ENCODE data around the gene TFPT. TPM values are rescaled to one million over a fixed set of nuclear protein-coding genes. Genes with fewer than 3 reads are reported as not detected.

TFPT gene
- total and polyA plus RNA-seq, 2 of the 4 experiments (the other 2 are of a cell fraction) = 7.9 to 17.1 TPM

DNA sequence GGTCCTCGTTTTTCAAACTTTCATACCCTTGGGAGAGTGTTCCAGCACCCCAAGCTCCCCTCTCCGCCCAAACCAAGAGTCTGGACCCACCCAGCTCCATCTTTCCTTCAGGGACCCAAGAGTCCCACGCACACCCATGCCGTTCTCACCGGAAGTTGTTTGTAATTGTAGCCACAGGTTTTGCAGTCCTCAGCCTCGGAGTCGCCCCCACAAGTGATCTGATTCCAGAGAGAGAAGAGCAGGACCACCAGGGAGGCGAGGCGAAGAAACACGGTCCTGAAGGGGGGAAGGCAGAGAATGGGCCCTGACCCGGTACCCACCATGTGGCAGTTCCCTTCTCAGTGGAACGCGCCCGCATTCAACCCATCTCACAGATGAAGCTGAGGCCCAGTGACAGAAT is 47.4 kb upstream of the TFPT start:
- Histone ChIP-seq H3K9ac (ENCODE audit: low read depth, low read length) (no peak overlapping the region), H3K56ac (ENCODE audit: extremely low read depth, insufficient read depth, low read length) (no peak overlapping the region), H3K4me2 (ENCODE audit: low read depth, low read length) (no peak overlapping the region), H3K4me1 (ENCODE audit: control insufficient read depth, insufficient read depth, low read length) (peaks cover 11% of the 10 kb centered on the region), H2BK5ac (ENCODE audit: low read depth, low read length, poor library complexity, severe bottlenecking) (no peak overlapping the region), H4K8ac (ENCODE audit: low read depth in 2 of 2, low read length in 2 of 2) (no peak overlapping the region), H3K9me1 (ENCODE audit: insufficient read depth, low read length) (no peaks in the 10 kb centered on the region; the same call in none of the 2 replicates), H2AK5ac (ENCODE audit: low read depth, low read length) (no peak overlapping the region), H3K9me3 (ENCODE audit: control insufficient read depth, insufficient read depth, low read length) (no peaks in the 10 kb centered on the region), H4K91ac (ENCODE audit: insufficient read depth, low read depth, low read length) (no peak overlapping the region), H4K20me1 (ENCODE audit: insufficient read depth, low read length) (no peaks in the 10 kb centered on the region), H3K4ac (ENCODE audit: low read depth, low read length) (no peak overlapping the region), H3K27ac (ENCODE audit: insufficient read depth, low read length) (no peak overlapping the region), H2BK20ac (ENCODE audit: low read depth, low read length) (no peak overlapping the region), H3K23ac (ENCODE audit: low read depth, low read length) (no peak overlapping the region), H4K5ac (ENCODE audit: low read depth, low read length) (no peak overlapping the region), H3K27me3 (ENCODE audit: control insufficient read depth, insufficient read depth, low read length) (no peaks in the 10 kb centered on the region), H3K4me3 (ENCODE audit: insufficient read depth, low read depth, low read length) (no peak overlapping the region), H2BK120ac (ENCODE audit: low read depth, low read length) (no peak overlapping the region), H3K79me1 (ENCODE audit: low read depth in 1 of 2, low read length in 2 of 2) (peaks cover 10 to 29% of the 10 kb centered on the region in 2 experiments; a peak in 3 of 4 replicates), H2BK15ac (ENCODE audit: low read depth, low read length) (no peak overlapping the region), H3K18ac (ENCODE audit: low read depth, low read length) (no peak overlapping the region), H2AK9ac (replicated peaks; ENCODE audit: low read depth, low read length, poor library complexity) (no peak overlapping the region), H2AFZ (replicated peaks; ENCODE audit: low read length, poor library complexity) (peak overlapping the region; percentile 89), H3K14ac (replicated peaks; ENCODE audit: low read depth, low read length) (no peak overlapping the region), H3K36me3 (ENCODE audit: control insufficient read depth, insufficient read depth, low read length) (peaks cover 4% of the 10 kb centered on the region; the same call in 1 of the 2 replicates)
- POLR2A ChIA-PET (ENCODE audit: unreplicated experiment) = no interaction called here
- DNase-seq (no peak), ATAC-seq (ENCODE audit: low read depth) (no peak)
- CTCF ChIA-PET = no interaction called here
- in situ Hi-C loops (cut with MboI; ENCODE audit: low sequenced_read_pairs) (no loop called here), dilution Hi-C loops (cut with HindIII; ENCODE audit: low sequenced_read_pairs, unreplicated experiment) (no loop called here), intact Hi-C loops (cut with micrococcal nuclease) (no loop called here)
- WGBS, 2 experiments (ENCODE audit: extremely low coverage in 2 of 2, insufficient read length in 1 of 2) = 55% methylated on average over 4 of the region's 14 CpGs; no CpG with 5 or more reads in 1 of the 2 experiments
- TF ChIP-seq, protein P1, sequence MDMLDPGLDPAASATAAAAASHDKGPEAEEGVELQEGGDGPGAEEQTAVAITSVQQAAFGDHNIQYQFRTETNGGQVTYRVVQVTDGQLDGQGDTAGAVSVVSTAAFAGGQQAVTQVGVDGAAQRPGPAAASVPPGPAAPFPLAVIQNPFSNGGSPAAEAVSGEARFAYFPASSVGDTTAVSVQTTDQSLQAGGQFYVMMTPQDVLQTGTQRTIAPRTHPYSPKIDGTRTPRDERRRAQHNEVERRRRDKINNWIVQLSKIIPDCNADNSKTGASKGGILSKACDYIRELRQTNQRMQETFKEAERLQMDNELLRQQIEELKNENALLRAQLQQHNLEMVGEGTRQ (IDR thresholded peaks at IDR 0.05; ENCODE audit: low read depth, low read length) = no peak
- TF ChIP-seq CEBPB (IDR thresholded peaks at IDR 0.05; ENCODE audit: low read depth, low read length) (no peak), POLR2A (IDR thresholded peaks at IDR 0.05; ENCODE audit: low read depth, low read length) (no peak), MAZ (IDR thresholded peaks at IDR 0.05; ENCODE audit: borderline replicate concordance, low read depth, low read length) (no peak), MXI1 (IDR thresholded peaks at IDR 0.05; ENCODE audit: borderline replicate concordance, low read depth, low read length) (no peak), BHLHE40 (IDR thresholded peaks at IDR 0.05; ENCODE audit: low read depth, low read length) (no peak), FOS (IDR thresholded peaks at IDR 0.05; ENCODE audit: low read depth, low read length) (no peak), RFX5 (IDR thresholded peaks at IDR 0.05; ENCODE audit: low read depth, low read length) (no peak), RCOR1 (IDR thresholded peaks at IDR 0.05; ENCODE audit: insufficient replicate concordance, low read length) (no peak), NFE2L2 (IDR thresholded peaks at IDR 0.05; ENCODE audit: low read depth, low read length) (no peak), SMC3 (IDR thresholded peaks at IDR 0.05; ENCODE audit: low read depth, low read length) (no peak), RAD21 (IDR thresholded peaks at IDR 0.05; ENCODE audit: low read length) (no peak), CHD1 (IDR thresholded peaks at IDR 0.05; ENCODE audit: low read depth, low read length) (no peak), MAFK (IDR thresholded peaks at IDR 0.05; ENCODE audit: low read depth, low read length) (no peak)
- TF ChIP-seq, protein P2, sequence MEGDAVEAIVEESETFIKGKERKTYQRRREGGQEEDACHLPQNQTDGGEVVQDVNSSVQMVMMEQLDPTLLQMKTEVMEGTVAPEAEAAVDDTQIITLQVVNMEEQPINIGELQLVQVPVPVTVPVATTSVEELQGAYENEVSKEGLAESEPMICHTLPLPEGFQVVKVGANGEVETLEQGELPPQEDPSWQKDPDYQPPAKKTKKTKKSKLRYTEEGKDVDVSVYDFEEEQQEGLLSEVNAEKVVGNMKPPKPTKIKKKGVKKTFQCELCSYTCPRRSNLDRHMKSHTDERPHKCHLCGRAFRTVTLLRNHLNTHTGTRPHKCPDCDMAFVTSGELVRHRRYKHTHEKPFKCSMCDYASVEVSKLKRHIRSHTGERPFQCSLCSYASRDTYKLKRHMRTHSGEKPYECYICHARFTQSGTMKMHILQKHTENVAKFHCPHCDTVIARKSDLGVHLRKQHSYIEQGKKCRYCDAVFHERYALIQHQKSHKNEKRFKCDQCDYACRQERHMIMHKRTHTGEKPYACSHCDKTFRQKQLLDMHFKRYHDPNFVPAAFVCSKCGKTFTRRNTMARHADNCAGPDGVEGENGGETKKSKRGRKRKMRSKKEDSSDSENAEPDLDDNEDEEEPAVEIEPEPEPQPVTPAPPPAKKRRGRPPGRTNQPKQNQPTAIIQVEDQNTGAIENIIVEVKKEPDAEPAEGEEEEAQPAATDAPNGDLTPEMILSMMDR (conservative IDR thresholded peaks at IDR 0.05; ENCODE audit: low read depth, low read length) = no peak
- TF ChIP-seq, protein P3, sequence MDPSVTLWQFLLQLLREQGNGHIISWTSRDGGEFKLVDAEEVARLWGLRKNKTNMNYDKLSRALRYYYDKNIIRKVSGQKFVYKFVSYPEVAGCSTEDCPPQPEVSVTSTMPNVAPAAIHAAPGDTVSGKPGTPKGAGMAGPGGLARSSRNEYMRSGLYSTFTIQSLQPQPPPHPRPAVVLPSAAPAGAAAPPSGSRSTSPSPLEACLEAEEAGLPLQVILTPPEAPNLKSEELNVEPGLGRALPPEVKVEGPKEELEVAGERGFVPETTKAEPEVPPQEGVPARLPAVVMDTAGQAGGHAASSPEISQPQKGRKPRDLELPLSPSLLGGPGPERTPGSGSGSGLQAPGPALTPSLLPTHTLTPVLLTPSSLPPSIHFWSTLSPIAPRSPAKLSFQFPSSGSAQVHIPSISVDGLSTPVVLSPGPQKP (IDR thresholded peaks at IDR 0.05; ENCODE audit: borderline replicate concordance, low read depth, low read length) = no peak
- BruUV-seq (replicated peaks) = no TSS peak

All from IMR-90 (cell line).